Activated T-helper 17 cell treated with anti-CD3 and anti-CD28 coated beads, Interleukin-2, amount 50 U/mL, for 72 hours (primary cell): ENCODE data around the gene RNF222. TPM values are rescaled to one million over a fixed set of nuclear protein-coding genes. Genes with fewer than 3 reads are reported as not detected.
A peak's percentile ranks its signal among the peaks of the same experiment; 100 is the strongest.
"Not testable (repeated sequence)": the region's sequence is repeated elsewhere in the genome, so short reads cannot be mapped to it uniquely, and the experiment has no call there.

Experiments used
- ATAC-seq: fragments of 150-1000 bp; cut with Tn5 transposase; replicated peaks from 2 replicates; pipeline ENCODE4 v1.10.0; 2021; ENCODE audit warnings: mild to moderate bottlenecking, moderate library complexity
- H3K27ac Mint-ChIP-seq: one replicate; pipeline ENCODE4 v1.8.0; 2022; ENCODE audit warnings: mixed read lengths
- H3K27me3 Mint-ChIP-seq: one replicate; pipeline ENCODE4 v1.8.0; 2022; ENCODE audit warnings: mixed read lengths
- H3K36me3 Mint-ChIP-seq: one replicate; pipeline ENCODE4 v1.8.0; 2022; ENCODE audit warnings: low read depth, mild to moderate bottlenecking, mixed read lengths
- H3K4me1 Mint-ChIP-seq: one replicate; pipeline ENCODE4 v1.8.0; 2022; ENCODE audit warnings: mixed read lengths
- H3K4me3 Mint-ChIP-seq: one replicate; pipeline ENCODE4 v1.8.0; 2022; ENCODE audit warnings: mild to moderate bottlenecking, mixed read lengths
- H3K9me3 Mint-ChIP-seq: one replicate; pipeline ENCODE4 v1.8.0; 2022; ENCODE audit warnings: mixed read lengths
- total RNA-seq, 2 donors: library from RNA; stranded (reverse); gene quantifications; one replicate each; pipeline ENCODE4 v1.2.3, GENCODE V29; 2022

Gene RNF222
- total RNA-seq, 2 donors from 2014 or later, result 0.09 to 0.21 TPM

DNA sequence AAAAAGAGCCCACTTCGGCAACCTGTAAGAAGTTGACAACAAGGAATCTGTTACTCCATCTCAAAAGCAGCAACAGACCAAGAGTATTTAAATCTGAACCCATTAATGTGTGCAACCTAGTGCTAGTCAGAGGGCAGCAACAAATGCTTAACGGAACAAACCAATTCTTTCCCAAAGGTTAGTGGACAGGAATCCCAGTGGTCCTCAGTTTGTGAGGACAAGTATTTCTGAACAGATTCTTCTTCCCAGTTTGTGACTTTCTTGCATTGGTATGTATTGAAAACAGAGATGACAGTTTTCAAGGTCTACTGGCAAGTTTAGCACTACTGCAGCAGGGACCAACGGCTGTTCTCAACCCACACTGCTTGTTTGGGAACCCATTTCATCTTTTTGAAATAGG, 17.6 kb downstream of the RNF222 start:
- Mint-ChIP-seq H3K27me3 (no peaks in the 10 kb centered on the region), H3K4me1 (peaks cover 31% of the 10 kb centered on the region), H3K27ac (peak overlapping the region; percentile 50), H3K36me3 (peaks cover 83% of the 10 kb centered on the region), H3K4me3 (peak overlapping the region; percentile 100), H3K9me3 (no peaks in the 10 kb centered on the region)
- ATAC-seq, result no peak

DNA sequence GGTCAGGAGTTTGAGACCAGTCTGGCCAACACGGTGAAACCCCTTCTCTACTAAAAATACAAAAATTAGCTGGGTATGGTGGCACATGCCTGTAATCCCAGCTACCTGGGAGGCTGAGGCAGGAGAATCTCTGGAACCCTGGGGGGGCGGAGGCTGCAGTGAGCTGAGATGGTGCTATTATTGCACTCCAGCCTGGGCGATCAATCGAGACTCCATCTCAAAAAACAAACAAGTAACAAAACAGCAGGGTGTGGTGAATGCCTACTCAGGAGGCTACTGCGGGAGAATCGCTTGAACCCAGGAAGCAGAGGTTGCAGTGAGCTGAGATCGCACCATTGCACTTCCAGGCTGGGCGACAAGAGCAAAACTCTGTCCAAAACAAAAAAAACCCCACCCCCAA, 19.5 kb downstream of the RNF222 start:
- not testable (repeated sequence) for H3K27me3 Mint-ChIP-seq, H3K9me3 Mint-ChIP-seq, ATAC-seq
- peak overlapping the region; percentile 38 for H3K27ac Mint-ChIP-seq
- peaks cover 27% of the 10 kb centered on the region for H3K4me1 Mint-ChIP-seq
- H3K36me3 Mint-ChIP-seq, result peaks cover 85% of the 10 kb centered on the region
- peak overlapping the region; percentile 100 for H3K4me3 Mint-ChIP-seq

DNA sequence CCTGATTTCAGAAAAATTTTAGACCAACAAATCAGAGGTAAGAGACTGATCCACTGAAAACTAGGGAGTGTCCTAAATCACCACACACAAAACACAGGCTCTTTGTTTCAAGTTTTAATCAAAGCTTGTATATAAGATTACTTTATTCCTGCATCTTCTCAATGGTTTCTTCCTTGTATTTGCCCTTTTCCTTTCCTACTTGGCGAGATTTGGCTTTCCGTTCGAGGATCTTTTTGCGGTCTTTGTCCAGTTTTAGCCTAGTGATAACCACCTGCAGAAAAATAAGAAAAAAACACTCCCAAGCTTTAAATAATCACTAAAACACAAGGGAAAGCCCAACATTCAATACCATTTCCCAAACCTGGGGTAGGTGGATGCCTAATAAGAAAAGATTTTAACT, 20.2 kb downstream of the RNF222 start:
- H3K9me3 Mint-ChIP-seq, result no peaks in the 10 kb centered on the region
- peak overlapping the region; percentile 38 for H3K27ac Mint-ChIP-seq
- H3K4me1 Mint-ChIP-seq, result peaks cover 27% of the 10 kb centered on the region
- H3K36me3 Mint-ChIP-seq, result peaks cover 78% of the 10 kb centered on the region
- no peak for ATAC-seq
- no peaks in the 10 kb centered on the region for H3K27me3 Mint-ChIP-seq
- H3K4me3 Mint-ChIP-seq, result peak overlapping the region; percentile 100

DNA sequence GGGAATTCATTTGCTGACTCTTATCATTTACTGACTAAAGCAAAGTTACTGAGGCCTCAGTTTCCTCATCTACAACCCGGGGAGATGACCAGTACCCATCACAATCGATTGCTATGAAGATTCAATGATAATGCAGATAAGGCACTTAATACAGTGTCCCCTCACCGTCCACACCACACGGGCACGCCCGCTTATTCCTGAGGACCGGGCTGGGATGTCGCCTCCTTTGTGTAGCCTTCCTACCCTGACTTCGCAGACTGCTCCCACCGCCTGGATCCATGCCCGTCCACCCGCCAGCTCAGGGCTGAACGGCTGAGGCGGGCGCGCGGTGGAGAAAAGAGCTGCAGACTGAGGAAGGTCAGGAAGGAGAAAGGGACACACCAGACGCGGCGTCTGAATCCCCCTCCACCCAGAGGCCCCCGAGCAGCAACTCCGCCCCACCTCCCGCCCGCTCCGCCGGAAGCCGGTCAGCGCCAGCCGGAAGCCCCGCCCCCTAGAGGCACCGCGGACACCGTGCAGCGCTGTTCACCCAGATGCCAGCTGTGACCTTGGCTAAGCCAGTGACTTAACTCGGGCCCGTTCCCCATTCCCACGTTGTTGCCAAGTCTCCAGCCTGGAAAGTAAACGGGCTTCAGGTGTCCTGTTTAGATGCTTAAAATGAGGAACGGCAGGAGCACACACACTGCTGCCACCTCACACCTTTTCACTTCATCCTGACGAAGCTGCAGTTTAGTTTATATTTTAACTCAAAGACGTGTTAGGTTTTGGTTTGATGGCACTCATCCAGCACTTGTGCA, 21.2 kb downstream of the RNF222 start, which contains the start of gene KRABD2:
TSS of gene KRABD2 (minus strand) at position 434 of the 797 bp plus-strand sequence.
- ATAC-seq, result peak; percentile 100
- Mint-ChIP-seq H3K27ac (peak within 1 kb of the TSS; percentile 82), H3K4me1 (peaks cover 27% of the 10 kb centered on the region), H3K36me3 (peaks cover 68% of the 10 kb centered on the region), H3K4me3 (peak within 1 kb of the TSS; percentile 100), H3K27me3 (no peaks in the 10 kb centered on the region), H3K9me3 (no peaks in the 10 kb centered on the region)

DNA sequence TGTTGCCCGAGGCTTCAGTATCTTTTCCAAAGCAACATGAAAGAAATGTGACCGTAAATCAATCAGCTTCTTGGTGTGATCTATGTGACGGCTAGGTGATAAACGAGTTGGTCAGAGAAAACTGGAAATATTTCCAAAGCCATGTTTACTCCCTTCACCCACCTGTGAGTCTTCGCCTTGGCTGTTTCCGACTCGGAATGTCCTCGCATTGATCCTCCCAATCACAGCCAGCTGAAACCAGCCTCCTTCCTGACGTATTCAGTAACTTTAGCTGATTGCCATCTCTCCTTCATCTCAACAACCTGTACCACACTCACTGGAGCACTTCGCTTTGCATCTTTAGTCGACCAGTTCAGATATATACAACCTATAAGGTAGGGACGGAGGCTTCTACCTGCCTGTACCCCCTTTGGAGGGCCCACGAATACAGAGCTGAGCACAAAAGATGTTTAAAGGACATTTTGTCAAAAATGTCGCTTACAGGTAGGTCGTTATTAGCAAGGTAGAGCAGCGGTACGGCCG, 21.8 kb downstream of the RNF222 start:
- no peak for ATAC-seq
- H3K4me1 Mint-ChIP-seq, result peaks cover 22% of the 10 kb centered on the region
- peak overlapping the region; percentile 100 for H3K4me3 Mint-ChIP-seq
- no peaks in the 10 kb centered on the region for H3K9me3 Mint-ChIP-seq
- peaks cover 62% of the 10 kb centered on the region for H3K36me3 Mint-ChIP-seq
- H3K27ac Mint-ChIP-seq, result peak overlapping the region; percentile 82
- no peaks in the 10 kb centered on the region for H3K27me3 Mint-ChIP-seq

DNA sequence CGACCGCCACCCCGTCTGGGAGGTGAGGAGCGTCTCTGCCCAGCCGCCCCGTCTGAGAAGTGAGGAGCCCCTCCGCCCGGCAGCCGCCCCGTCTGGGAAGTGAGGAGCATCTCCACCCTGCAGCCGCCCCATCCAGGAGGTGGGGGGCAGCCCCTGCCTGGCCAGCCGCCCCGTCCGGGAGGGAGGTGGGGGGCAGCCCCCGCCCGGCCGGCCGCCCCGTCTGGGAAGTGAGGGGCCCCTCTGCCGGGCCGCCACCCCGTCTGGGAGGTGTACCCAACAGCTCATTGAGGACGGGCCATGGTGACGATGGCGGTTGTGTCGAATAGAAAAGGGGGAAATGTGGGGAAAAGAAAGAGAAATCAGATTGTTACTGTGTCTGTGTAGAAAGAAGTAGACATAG, 23.8 kb downstream of the RNF222 start:
- H3K9me3 Mint-ChIP-seq, result not testable (repeated sequence)

DNA sequence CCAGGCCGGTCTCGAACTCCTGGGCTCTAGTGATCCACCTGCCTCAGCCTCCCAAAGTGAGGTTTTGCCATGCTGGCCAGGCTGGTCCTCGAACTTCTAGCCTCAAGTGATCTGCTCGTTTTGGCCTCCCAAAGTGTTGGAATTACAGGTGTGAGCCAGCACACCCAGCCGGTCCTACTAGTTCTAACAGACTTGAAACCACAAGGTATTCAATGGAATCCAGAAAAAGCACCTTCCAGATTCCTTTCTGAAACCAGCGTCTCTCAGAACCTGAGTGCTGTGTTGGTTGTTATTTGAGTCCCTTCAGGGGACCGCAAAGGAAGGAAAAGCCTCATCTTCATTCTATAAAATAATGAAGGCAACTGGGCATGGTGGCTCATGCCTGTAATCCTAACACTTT, 25.2 kb downstream of the RNF222 start:
- H3K27ac Mint-ChIP-seq, result peak overlapping the region; percentile 22

More for the DNA sequence above, 23.8 kb downstream of the RNF222 start:
- not testable (repeated sequence) for H3K27ac Mint-ChIP-seq, H3K27me3 Mint-ChIP-seq, H3K4me3 Mint-ChIP-seq, ATAC-seq
- Mint-ChIP-seq H3K4me1 (peaks cover 11% of the 10 kb centered on the region), H3K36me3 (peaks cover 59% of the 10 kb centered on the region)

DNA sequence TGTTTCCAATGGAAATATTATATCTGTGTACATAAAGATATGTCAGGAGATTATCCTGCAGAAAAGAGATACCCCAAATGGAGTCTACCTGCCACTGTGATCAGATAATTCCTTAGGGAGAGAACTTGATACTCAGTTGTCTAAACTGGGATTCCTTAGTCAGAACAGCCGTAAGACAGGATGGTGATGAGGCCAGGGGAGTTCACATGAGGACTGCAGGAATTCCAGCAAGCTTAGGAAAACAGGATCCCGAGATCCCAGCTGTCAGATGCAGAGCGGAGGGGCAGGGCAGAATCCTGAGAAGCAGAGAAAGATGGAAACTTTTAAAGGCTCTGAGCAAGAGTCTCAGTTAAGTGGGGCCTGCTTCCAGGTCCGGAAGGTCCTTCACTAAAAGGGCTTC, 25.8 kb downstream of the RNF222 start:
- Mint-ChIP-seq H3K27me3 (no peaks in the 10 kb centered on the region), H3K4me1 (no peaks in the 10 kb centered on the region), H3K27ac (no peak overlapping the region), H3K4me3 (no peak overlapping the region), H3K36me3 (peaks cover 46% of the 10 kb centered on the region), H3K9me3 (no peaks in the 10 kb centered on the region)
- no peak for ATAC-seq

More for the DNA sequence above, 25.2 kb downstream of the RNF222 start:
- Mint-ChIP-seq H3K27me3 (no peaks in the 10 kb centered on the region), H3K4me3 (no peak overlapping the region), H3K9me3 (no peaks in the 10 kb centered on the region), H3K36me3 (peaks cover 52% of the 10 kb centered on the region), H3K4me1 (peaks cover 4% of the 10 kb centered on the region)
- no peak for ATAC-seq

DNA sequence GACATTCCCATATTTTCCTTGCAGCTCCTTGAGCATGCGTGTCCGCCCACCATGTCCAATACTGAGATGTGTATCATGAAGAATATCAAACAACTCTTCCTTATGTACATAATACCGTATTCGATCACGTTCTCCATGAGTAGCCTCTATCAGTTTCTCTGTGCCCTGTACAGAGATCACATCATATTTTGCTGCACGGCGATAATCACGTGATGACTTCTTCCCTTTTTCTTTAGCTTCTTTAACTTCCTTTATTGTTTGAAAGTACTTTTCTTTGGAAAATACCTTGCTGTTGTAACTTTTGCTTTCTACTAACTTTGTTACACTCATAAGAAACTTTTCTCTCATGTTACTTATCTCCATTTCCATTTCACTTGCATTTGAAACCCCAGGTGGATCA, 27.7 kb downstream of the RNF222 start:
- no peaks in the 10 kb centered on the region for H3K27me3 Mint-ChIP-seq
- ATAC-seq, result no peak
- H3K27ac Mint-ChIP-seq, result peak overlapping the region; percentile 73
- H3K4me1 Mint-ChIP-seq, result no peaks in the 10 kb centered on the region
- no peaks in the 10 kb centered on the region for H3K9me3 Mint-ChIP-seq
- peaks cover 30% of the 10 kb centered on the region for H3K36me3 Mint-ChIP-seq
- H3K4me3 Mint-ChIP-seq, result no peak overlapping the region

DNA sequence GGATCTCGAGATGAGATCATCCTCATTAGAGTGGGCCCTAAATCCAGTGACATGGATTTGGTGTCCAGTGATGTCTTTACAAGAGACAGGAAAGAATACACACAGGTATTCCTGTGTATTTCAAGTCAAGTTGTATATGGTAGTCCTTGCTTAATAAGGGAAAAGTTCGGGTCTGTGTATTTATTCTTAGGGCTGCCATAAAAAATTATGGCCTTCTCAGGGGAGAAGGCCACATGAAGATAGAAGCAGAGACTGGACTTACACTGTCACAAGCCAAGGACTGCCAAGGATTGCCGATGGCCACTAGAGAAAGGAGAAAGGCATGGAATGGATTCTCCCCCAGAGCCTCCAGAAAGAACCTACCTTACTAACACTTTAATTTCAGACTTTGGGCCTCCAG, 29.4 kb downstream of the RNF222 start:
- Mint-ChIP-seq H3K4me1 (no peaks in the 10 kb centered on the region), H3K9me3 (no peaks in the 10 kb centered on the region), H3K27me3 (no peaks in the 10 kb centered on the region), H3K4me3 (no peak overlapping the region), H3K36me3 (peaks cover 25% of the 10 kb centered on the region), H3K27ac (no peak overlapping the region)
- ATAC-seq, result no peak

DNA sequence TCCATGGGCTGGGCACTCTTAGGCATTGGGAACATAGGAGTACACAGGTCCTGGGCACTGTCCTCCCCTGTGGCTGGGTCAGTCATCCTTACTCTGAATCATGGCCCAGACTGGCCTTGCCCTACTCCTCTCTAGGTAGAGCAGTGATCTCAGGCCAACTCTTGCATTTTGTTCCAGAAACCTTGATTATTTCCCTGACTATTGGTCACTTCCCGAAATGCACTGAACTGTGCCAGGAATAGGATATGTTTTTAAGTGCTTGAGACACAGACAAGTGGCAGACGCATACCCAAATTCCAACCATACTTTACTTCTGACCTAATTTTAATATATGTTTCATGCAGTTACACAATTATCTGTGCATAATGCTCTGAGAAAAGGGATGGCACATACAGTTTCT, 31.4 kb downstream of the RNF222 start:
- no peak for ATAC-seq
- H3K4me1 Mint-ChIP-seq, result peaks cover under 1% of the 10 kb centered on the region

DNA sequence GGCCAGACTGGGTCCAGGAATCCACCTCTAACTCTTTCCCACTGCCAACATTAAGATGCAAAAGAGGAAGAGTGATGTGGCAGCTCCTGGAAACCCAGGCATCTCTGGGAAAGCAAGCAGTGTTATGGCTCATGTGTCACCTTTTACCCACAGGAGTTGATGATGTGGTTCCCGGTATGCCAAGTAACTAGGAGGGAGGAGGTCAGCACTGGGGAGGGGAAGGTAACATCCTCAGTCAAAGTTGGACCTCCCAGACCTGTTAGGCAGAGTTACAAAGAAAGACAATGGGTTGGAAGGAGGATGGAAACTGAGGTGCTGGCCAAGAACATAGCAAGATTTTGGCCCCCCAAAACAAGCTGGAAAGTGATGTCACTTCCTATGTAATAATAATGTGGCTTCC, 32.5 kb downstream of the RNF222 start:
- Mint-ChIP-seq H3K4me3 (no peak overlapping the region), H3K4me1 (peaks cover 5% of the 10 kb centered on the region), H3K27me3 (no peaks in the 10 kb centered on the region), H3K9me3 (no peaks in the 10 kb centered on the region), H3K27ac (no peak overlapping the region), H3K36me3 (peaks cover 21% of the 10 kb centered on the region)
- ATAC-seq, result no peak

More for the DNA sequence above, 31.4 kb downstream of the RNF222 start:
- Mint-ChIP-seq H3K27me3 (no peaks in the 10 kb centered on the region), H3K27ac (no peak overlapping the region), H3K4me3 (no peak overlapping the region), H3K36me3 (peaks cover 25% of the 10 kb centered on the region), H3K9me3 (no peaks in the 10 kb centered on the region)

DNA sequence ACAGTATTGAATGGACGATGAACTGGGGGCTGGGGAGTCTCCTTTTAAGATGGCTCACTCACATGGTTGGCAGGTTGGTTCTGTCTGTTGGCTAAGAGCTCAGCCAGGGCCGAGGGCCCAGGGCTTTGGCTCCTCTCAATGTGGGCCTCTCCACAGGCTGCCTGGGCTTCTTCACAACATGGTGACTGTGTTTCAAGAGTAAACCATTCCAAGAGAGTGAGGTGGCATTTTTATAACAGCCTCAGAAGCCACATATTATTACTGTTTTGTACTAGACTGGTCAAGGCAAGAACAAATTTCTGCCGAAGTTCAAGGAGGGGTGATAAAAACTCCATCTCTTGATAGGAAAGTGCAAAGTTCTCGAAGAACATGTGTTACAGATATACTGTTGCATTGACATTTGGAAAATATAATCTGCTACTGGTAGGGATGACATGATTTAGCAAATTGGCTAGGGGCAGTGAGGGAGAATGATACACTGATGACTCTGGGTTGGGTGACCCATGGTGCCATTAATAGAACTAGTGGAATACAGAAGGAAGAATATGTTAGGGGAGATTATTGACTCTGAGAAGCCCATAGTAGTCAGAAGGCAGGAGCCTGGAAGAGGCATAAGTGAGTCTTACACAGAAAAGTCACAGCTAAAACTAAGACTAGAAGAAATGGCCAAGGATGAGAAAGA, 34.8 kb downstream of the RNF222 start:
- no peaks in the 10 kb centered on the region for H3K27me3 Mint-ChIP-seq
- no peak overlapping the region for H3K4me3 Mint-ChIP-seq
- ATAC-seq, result no peak
- peaks cover 4% of the 10 kb centered on the region for H3K36me3 Mint-ChIP-seq
- H3K27ac Mint-ChIP-seq, result no peak overlapping the region
- H3K4me1 Mint-ChIP-seq, result peaks cover 12% of the 10 kb centered on the region
- H3K9me3 Mint-ChIP-seq, result no peaks in the 10 kb centered on the region

DNA sequence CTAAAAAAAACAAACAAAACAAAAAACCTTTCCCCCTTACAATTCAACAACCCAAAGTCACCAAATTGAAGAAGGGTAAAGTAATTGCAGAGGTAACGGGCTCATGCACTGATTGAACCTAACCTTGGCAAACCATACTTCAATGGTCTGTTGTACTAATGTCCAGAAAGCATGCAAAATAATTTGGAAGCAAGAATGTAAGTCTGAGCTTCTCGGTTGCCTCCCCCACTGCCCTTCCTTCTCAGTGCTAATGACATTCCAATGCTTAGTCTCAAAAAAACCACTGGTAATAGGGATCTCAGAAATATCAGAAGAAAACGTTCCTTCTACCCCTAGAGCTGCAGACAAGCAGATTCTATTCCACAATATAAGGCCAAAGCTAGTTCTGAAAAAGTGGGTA, 36.9 kb downstream of the RNF222 start:
- ATAC-seq, result no peak
- Mint-ChIP-seq H3K36me3 (no peaks in the 10 kb centered on the region), H3K4me1 (peaks cover 12% of the 10 kb centered on the region), H3K9me3 (no peaks in the 10 kb centered on the region), H3K4me3 (no peak overlapping the region), H3K27ac (no peak overlapping the region), H3K27me3 (no peaks in the 10 kb centered on the region)

DNA sequence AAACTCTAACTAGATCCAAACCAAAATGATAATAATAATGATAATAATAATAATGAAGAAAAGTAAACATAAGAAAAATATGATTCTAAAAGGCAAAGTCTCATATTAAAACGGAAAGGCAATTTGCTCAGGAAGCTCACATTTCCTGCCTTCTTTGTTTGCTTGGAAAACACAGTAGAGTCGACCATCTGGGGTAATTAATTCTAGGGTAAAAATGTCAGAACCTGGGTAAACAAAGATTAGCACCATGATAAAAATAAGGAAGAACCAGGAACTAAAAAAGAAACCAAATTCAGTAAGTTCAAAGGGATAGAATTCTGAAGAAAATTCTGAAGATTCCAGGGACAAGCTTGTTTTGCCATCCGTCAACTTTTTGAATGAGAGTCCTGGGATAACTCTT, 37.4 kb downstream of the RNF222 start:
- H3K9me3 Mint-ChIP-seq, result no peaks in the 10 kb centered on the region

More for the DNA sequence above, 37.4 kb downstream of the RNF222 start:
- no peaks in the 10 kb centered on the region for H3K36me3 Mint-ChIP-seq
- no peaks in the 10 kb centered on the region for H3K27me3 Mint-ChIP-seq
- H3K4me3 Mint-ChIP-seq, result no peak overlapping the region
- H3K27ac Mint-ChIP-seq, result no peak overlapping the region
- peaks cover 12% of the 10 kb centered on the region for H3K4me1 Mint-ChIP-seq
- no peak for ATAC-seq
